HepG2 (cell line): Measurements from ENCODE around the gene AKAP14. TPM values are rescaled to one million over a fixed set of nuclear protein-coding genes. Genes with fewer than 3 reads are reported as not detected.

Source experiments
- ATAC-seq: fragments of 200-7000 bp; cut with Tn5 transposase; 3 replicates; pipeline ENCODE4 v1.9.1; 2020; ENCODE audit warnings: mild to moderate bottlenecking, moderate library complexity
- BruUV-seq: library from RNA; stranded (reverse); fragments of 400-500 nt; replicated peaks from 2 replicates; lab custom pipeline; 2021; lab: Mats Ljungman, UMichigan
- CTCF ChIA-PET: fragments of 300-600 bp; formaldehyde crosslinking; extraction: SDS; loops from one replicate; lab custom pipeline; 2021; ENCODE audit warnings: low total read pairs, inconsistent platforms, low intra/inter-chr PET ratio; lab: Yijun Ruan, JAX
- POLR2A ChIA-PET: fragments of 350-600 bp; sonication (Branson Sonifier 250); formaldehyde crosslinking; loops from one replicate; lab custom pipeline; 2020; ENCODE audit warnings: antibody characterized with exemption, inconsistent platforms; lab: Yijun Ruan, JAX
- DNase-seq: peaks from one replicate; pipeline ENCODE4 v3.0.0-alpha.2; 2015; ENCODE audit warnings: low spot score
- FAIRE-seq: peaks from 3 replicates; lab custom pipeline; 2011; peaks lifted over from hg19 to GRCh38; lab: Jason Lieb, UNC
- H2AFZ ChIP-seq: one replicate; pipeline ENCODE4 v1.6.1; 2011; ENCODE audit warnings: low read length, inconsistent platforms
- H3K27ac ChIP-seq: fragments of 300-600 bp; 3 replicates; pipeline ENCODE4 v1.8.0; 2011; ENCODE audit warnings: mixed run types, mild to moderate bottlenecking, mixed read lengths, low read length, inconsistent platforms; ENCODE audit not compliant: insufficient read depth; ENCODE audit errors: extremely low read length
- H3K27me3 ChIP-seq, 2 experiments: fragments of 200-600 bp in 1 of 2; 2 replicates in 1 of 2; 3 replicates in 1 of 2; pipeline versions ENCODE4 v1.6.0 to v1.8.0; 2011; ENCODE audit warnings: low read length in 2 of 2, mild to moderate bottlenecking in 2 of 2, moderate library complexity in 2 of 2, inconsistent platforms in 1 of 2; ENCODE audit not compliant: insufficient read depth in 2 of 2, control insufficient read depth in 1 of 2
- H3K36me3 ChIP-seq, 2 experiments: fragments of 200-600 bp in 1 of 2; replicated peaks in 1 of 2; 2 replicates in 1 of 2; 3 replicates in 1 of 2; pipeline versions ENCODE4 v1.5.1 to v1.8.0; 2011; ENCODE audit warnings: low read length in 2 of 2, inconsistent platforms in 1 of 2; ENCODE audit not compliant: insufficient read depth in 2 of 2, control insufficient read depth in 1 of 2
- H3K4me1 ChIP-seq: 2 replicates; pipeline ENCODE4 v1.5.1; 2012; ENCODE audit warnings: low read length, inconsistent platforms; ENCODE audit not compliant: insufficient read depth
- H3K4me2 ChIP-seq: 2 replicates; pipeline ENCODE4 v1.6.0; 2011; ENCODE audit warnings: low read depth, low read length, inconsistent platforms
- H3K4me3 ChIP-seq, 3 experiments: fragments of 200-600 bp in 1 of 3; sonication (generic), shearing (Covaris generic) in 1 of 3; replicated peaks in 1 of 3; 2 replicates each; pipeline ENCODE4 v1.5.1; 2011 to 2016; ENCODE audit warnings: low read length in 3 of 3, inconsistent platforms in 2 of 3, low read depth in 2 of 3, mild to moderate bottlenecking in 2 of 3, control low read depth in 1 of 3, mixed read lengths in 1 of 3; ENCODE audit not compliant: insufficient read depth in 1 of 3
- H3K79me2 ChIP-seq: one replicate; pipeline ENCODE4 v1.6.1; 2011; ENCODE audit warnings: low read length, inconsistent platforms; ENCODE audit not compliant: insufficient read depth
- H3K9ac ChIP-seq: 2 replicates; pipeline ENCODE4 v1.6.0; 2011; ENCODE audit warnings: mild to moderate bottlenecking, low read depth, low read length, inconsistent platforms; ENCODE audit not compliant: insufficient read depth
- H3K9me3 ChIP-seq: 2 replicates; pipeline ENCODE4 v1.5.1; 2012; ENCODE audit warnings: mild to moderate bottlenecking, low read length
- H4K20me1 ChIP-seq: 2 replicates; pipeline ENCODE4 v1.6.0; 2011; ENCODE audit warnings: inconsistent platforms, mild to moderate bottlenecking, low read length, moderate library complexity; ENCODE audit not compliant: insufficient read depth
- ETV5 ChIP-seq: IDR thresholded peaks from 2 replicates; pipeline ENCODE4 v1.6.1; 2018; ENCODE audit warnings: missing biosample characterization, missing genetic modification reagents, inconsistent platforms, borderline replicate concordance
- FOSL2 ChIP-seq: sonication (generic); formaldehyde crosslinking; IDR thresholded peaks from 2 replicates; pipeline ENCODE4 v1.4.0; 2020; ENCODE audit warnings: missing genetic modification reagents
- GABPA ChIP-seq, 2 experiments: IDR thresholded peaks; 2 replicates each; pipeline ENCODE4 v1.6.1; 2011 to 2016; ENCODE audit warnings: low read depth in 2 of 2, low read length in 1 of 2, missing biosample characterization in 1 of 2, missing genetic modification characterization in 1 of 2
- GFI1 ChIP-seq: sonication (generic); formaldehyde crosslinking; IDR thresholded peaks from 2 replicates; pipeline ENCODE4 v1.5.0; 2020; ENCODE audit warnings: missing genetic modification reagents, mild to moderate bottlenecking, borderline replicate concordance
- NKX3-1 ChIP-seq: sonication (generic); formaldehyde crosslinking; IDR thresholded peaks from 2 replicates; pipeline ENCODE4 v1.5.0; 2020; ENCODE audit warnings: missing genetic modification reagents
- RFXAP ChIP-seq: sonication (generic); formaldehyde crosslinking; IDR thresholded peaks from 2 replicates; pipeline ENCODE4 v1.4.0; 2020; ENCODE audit warnings: missing genetic modification reagents, borderline replicate concordance
- SAFB2 ChIP-seq: sonication (generic); formaldehyde crosslinking; IDR thresholded peaks from 2 replicates; pipeline ENCODE4 v1.5.1; 2020; ENCODE audit warnings: missing genetic modification reagents, low read depth, mild to moderate bottlenecking, borderline replicate concordance
- SMAD9 ChIP-seq: sonication (generic); formaldehyde crosslinking; IDR thresholded peaks from 2 replicates; pipeline ENCODE4 v1.5.1; 2020; ENCODE audit warnings: mild to moderate bottlenecking, missing genetic modification reagents
- YEATS2 ChIP-seq: sonication (generic); formaldehyde crosslinking; IDR thresholded peaks from 2 replicates; pipeline ENCODE4 v1.4.0; 2020; ENCODE audit warnings: missing genetic modification reagents, borderline replicate concordance
- ZBTB3 ChIP-seq: sonication (generic); formaldehyde crosslinking; IDR thresholded peaks from 2 replicates; pipeline ENCODE4 v1.4.0; 2020; ENCODE audit warnings: low read depth, mild to moderate bottlenecking, moderate library complexity, missing genetic modification reagents, borderline replicate concordance
- ZKSCAN5 ChIP-seq: sonication (generic); formaldehyde crosslinking; IDR thresholded peaks from 2 replicates; pipeline ENCODE4 v1.5.1; 2020; ENCODE audit warnings: mild to moderate bottlenecking, missing genetic modification reagents
- ZNF296 ChIP-seq: sonication (generic); formaldehyde crosslinking; conservative IDR thresholded peaks from 2 replicates; pipeline ENCODE4 v1.5.0; 2020; ENCODE audit warnings: mild to moderate bottlenecking, missing genetic modification reagents
- ZNF460 ChIP-seq: sonication (generic); formaldehyde crosslinking; IDR thresholded peaks from 2 replicates; pipeline ENCODE4 v1.5.1; 2020; ENCODE audit warnings: missing genetic modification reagents, mild to moderate bottlenecking, borderline replicate concordance
- ZNF557 ChIP-seq: sonication (generic); formaldehyde crosslinking; IDR thresholded peaks from 2 replicates; pipeline ENCODE4 v1.4.0; 2020; ENCODE audit warnings: missing genetic modification reagents
- ZNF768 ChIP-seq: sonication (generic); formaldehyde crosslinking; IDR thresholded peaks from 2 replicates; pipeline ENCODE4 v1.4.0; 2020; ENCODE audit warnings: missing genetic modification reagents
- WGBS: methylation state at CpG from one replicate; pipeline ENCODE4 v1.1.6; 2017; ENCODE audit warnings: low lambda C conversion rate; 5-methylcytosine and 5-hydroxymethylcytosine counted together
- in situ Hi-C: cut with HindIII; loops from 2 replicates; pipeline ENCODE4 v1.10.0; 2017; ENCODE audit warnings: low pct_unique_long_range_greater_than_20kb; ENCODE audit not compliant: extremely low pct_ligation_motif_present
- intact Hi-C: fragments of 100-400 bp; cut with micrococcal nuclease; formaldehyde crosslinking; loops from one replicate; pipeline ENCODE4 v1.10.0; 2022; ENCODE audit not compliant: unreplicated experiment
- polyA plus RNA-seq, 8 experiments: library from polyadenylated mRNA; depleted of rRNA in 3 of 8; stranded (reverse) in 7 of 8; unstranded in 1 of 8; fragments of >200 nt; fragmentation: Illumina TruSeq in 4 of 8; extraction: Trizol in 4 of 8; gene quantifications; 2 replicates each; pipeline versions ENCODE4 v1.2.1 to v1.2.3, GENCODE V29; 2011 to 2016; ENCODE audit warnings: low read depth in 4 of 8, missing spikeins in 1 of 8, mixed read lengths in 1 of 8; ENCODE audit not compliant: insufficient read depth in 1 of 8
- total RNA-seq, 5 experiments: library from RNA; depleted of rRNA; stranded (reverse); fragments of >200 nt; fragmentation: Illumina TruSeq; extraction: Trizol; gene quantifications; 2 replicates each; pipeline ENCODE4 v1.2.3, GENCODE V29; 2016; ENCODE audit warnings: low read depth in 1 of 5
- TF ChIP-seq, protein P1 (sequence below): sonication (generic); formaldehyde crosslinking; IDR thresholded peaks from 2 replicates; pipeline ENCODE4 v1.4.0; 2020; ENCODE audit warnings: mild to moderate bottlenecking, missing genetic modification reagents
- TF ChIP-seq, protein P2 (sequence below): fragments of 450-650 bp; IDR thresholded peaks from 2 replicates; pipeline ENCODE4 v1.6.1; 2017

Gene AKAP14
- total and polyA plus RNA-seq, 2 of the 13 experiments (the other 11 are each of a cell fraction or from before 2014, with no cell fraction given), result 0.20 to 1.7 TPM

DNA sequence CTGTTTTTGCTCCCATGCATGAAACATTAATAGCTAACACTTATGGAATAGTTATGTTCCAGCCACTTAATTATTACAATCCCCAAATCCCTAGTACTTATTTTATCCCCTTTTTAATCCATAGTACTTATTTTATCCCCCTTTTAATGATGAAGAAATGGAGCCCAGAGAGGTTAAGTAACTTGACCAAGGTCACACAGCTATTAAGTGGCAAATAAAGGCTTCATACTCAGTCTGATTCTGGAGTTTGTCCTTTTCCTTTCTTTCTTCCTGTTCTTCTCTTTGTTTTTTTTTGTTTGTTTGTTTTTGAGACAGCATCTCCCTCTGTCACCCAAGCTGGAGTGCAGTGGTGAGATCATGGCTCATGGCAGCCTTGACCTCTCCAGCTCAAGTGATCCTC is 45.6 kb downstream of the AKAP14 start:
- ATAC-seq, result no peak
- H3K27me3 ChIP-seq, result no peaks in the 10 kb centered on the region
- CTCF ChIA-PET, result no interaction called here

DNA sequence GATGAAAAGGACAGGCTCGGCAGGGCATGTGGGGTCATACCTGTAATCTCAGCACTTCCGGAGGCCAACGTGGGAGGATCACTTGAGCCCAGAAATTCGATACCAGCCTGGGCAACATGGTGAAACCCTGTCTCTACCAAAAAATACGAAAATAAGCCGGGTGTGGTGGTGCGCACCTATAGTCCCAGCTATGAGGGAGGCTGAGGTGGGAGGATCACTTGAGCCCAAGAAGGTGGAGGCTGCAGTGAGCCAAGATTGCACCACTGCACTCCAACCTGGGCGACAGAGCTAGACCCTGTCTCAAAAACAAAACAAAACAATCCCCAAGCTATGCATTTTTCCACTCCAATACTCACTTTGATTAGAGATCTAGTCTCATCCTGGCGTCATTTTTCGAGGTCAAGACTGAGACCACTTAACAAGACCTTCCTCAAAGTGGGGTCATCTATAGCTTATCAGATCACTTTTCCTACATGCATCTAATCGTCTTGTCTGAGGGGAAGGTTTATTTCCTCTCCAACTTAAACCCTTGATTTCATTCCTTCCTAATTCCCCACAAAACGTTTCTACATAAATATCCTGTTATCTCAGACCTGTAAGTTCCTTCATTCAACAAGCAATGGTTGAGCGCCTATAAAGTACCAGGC is 46.6 kb downstream of the AKAP14 start:
- Histone ChIP-seq H4K20me1 (no peaks in the 10 kb centered on the region), H3K4me1 (peaks cover 12% of the 10 kb centered on the region), H3K36me3 (no peaks in the 10 kb centered on the region), H3K9ac (peak overlapping the region; percentile 82), H3K4me2 (peak overlapping the region; percentile 76), H3K27me3 (no peaks in the 10 kb centered on the region), H3K9me3 (no peaks in the 10 kb centered on the region), H3K4me3 (peak overlapping the region; percentile 67 to 85 (median 76)), H3K79me2 (peaks cover 8% of the 10 kb centered on the region), H3K27ac (peak overlapping the region; percentile 89), H2AFZ (no peak overlapping the region)
- FAIRE-seq (peak; percentile 39), DNase-seq (no peak), ATAC-seq (no peak)
- ChIA-PET POLR2A (interaction anchor here (1.1 to 2.7 kb wide), 4 partner anchors 7 to 185 kb away, joined by 3 to 10 read pairs (median 4); partner anchors contain the start of gene RPL39), CTCF (no interaction called here)
- in situ Hi-C loops, result no loop called here
- intact Hi-C loops, result no loop called here
- WGBS, result 5% methylated on average over 11 of the region's 13 CpGs
- TSS peak; percentile 73 for BruUV-seq
- TF ChIP-seq, protein P1, sequence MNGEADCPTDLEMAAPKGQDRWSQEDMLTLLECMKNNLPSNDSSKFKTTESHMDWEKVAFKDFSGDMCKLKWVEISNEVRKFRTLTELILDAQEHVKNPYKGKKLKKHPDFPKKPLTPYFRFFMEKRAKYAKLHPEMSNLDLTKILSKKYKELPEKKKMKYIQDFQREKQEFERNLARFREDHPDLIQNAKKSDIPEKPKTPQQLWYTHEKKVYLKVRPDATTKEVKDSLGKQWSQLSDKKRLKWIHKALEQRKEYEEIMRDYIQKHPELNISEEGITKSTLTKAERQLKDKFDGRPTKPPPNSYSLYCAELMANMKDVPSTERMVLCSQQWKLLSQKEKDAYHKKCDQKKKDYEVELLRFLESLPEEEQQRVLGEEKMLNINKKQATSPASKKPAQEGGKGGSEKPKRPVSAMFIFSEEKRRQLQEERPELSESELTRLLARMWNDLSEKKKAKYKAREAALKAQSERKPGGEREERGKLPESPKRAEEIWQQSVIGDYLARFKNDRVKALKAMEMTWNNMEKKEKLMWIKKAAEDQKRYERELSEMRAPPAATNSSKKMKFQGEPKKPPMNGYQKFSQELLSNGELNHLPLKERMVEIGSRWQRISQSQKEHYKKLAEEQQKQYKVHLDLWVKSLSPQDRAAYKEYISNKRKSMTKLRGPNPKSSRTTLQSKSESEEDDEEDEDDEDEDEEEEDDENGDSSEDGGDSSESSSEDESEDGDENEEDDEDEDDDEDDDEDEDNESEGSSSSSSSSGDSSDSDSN (CRISPR knock-in tag), result no peak
- TF ChIP-seq SMAD9 (CRISPR knock-in tag) (no peak), FOSL2 (CRISPR knock-in tag) (no peak), SAFB2 (no peak), ZKSCAN5 (CRISPR knock-in tag) (no peak), ZBTB3 (CRISPR knock-in tag) (no peak), ZNF296 (no peak), YEATS2 (no peak), ETV5 (CRISPR knock-in tag) (peak; percentile 13; the same call in 1 of the 2 replicates), RFXAP (CRISPR knock-in tag) (no peak), ZNF557 (CRISPR knock-in tag) (no peak), GABPA (IDR thresholded peaks at IDR 0.05; ENCODE audit: low read depth, low read length) (no peak), GABPA (CRISPR knock-in tag; IDR thresholded peaks at IDR 0.05; ENCODE audit: low read depth) (peak; percentile 51; the same call in 1 of the 2 replicates), ZNF460 (CRISPR knock-in tag) (peak; percentile 22; the same call in 1 of the 2 replicates)
- TF ChIP-seq, protein P2, sequence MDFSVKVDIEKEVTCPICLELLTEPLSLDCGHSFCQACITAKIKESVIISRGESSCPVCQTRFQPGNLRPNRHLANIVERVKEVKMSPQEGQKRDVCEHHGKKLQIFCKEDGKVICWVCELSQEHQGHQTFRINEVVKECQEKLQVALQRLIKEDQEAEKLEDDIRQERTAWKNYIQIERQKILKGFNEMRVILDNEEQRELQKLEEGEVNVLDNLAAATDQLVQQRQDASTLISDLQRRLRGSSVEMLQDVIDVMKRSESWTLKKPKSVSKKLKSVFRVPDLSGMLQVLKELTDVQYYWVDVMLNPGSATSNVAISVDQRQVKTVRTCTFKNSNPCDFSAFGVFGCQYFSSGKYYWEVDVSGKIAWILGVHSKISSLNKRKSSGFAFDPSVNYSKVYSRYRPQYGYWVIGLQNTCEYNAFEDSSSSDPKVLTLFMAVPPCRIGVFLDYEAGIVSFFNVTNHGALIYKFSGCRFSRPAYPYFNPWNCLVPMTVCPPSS, result no peak

More for the DNA sequence above, 45.6 kb downstream of the AKAP14 start:
- no peaks in the 10 kb centered on the region for H3K9me3 ChIP-seq
- no peaks in the 10 kb centered on the region for H4K20me1 ChIP-seq
- in situ Hi-C loops, result no loop called here
- no peak overlapping the region for H3K27ac ChIP-seq
- FAIRE-seq, result no peak
- POLR2A ChIA-PET, result no interaction called here
- H2AFZ ChIP-seq, result no peak overlapping the region
- H3K36me3 ChIP-seq, result no peaks in the 10 kb centered on the region
- no peak for TF ChIP-seq GFI1 (CRISPR knock-in tag)
- peak; percentile 66; the same call in 1 of the 2 replicates for TF ChIP-seq ZNF768 (CRISPR knock-in tag)
- TF ChIP-seq NKX3-1 (CRISPR knock-in tag), result no peak
- H3K9ac ChIP-seq, result no peak overlapping the region
- BruUV-seq, result no TSS peak
- H3K4me3 ChIP-seq, result no peak overlapping the region
- H3K4me1 ChIP-seq, result peaks cover 12% of the 10 kb centered on the region
- H3K79me2 ChIP-seq, result peaks cover 8% of the 10 kb centered on the region
- H3K4me2 ChIP-seq, result peak overlapping the region; percentile 76
- DNase-seq, result no peak
- intact Hi-C loops, result no loop called here
